ENCODE measurements around the gene AUP1.

The AUP1 gene

GRCh38 chr2:74515981-74516633, 13.4 kb downstream of the AUP1 start:
- Histone ChIP-seq H3K4me3 (ENCODE audit: low read length) (peak overlapping the region; percentile 17), H3K9me3 (ENCODE audit: control insufficient read depth, low read length) (peaks cover 3% of the 10 kb centered on the region), H3K36me3 (ENCODE audit: control insufficient read depth, insufficient read depth, low read length, severe bottlenecking) (no peaks in the 10 kb centered on the region), H3K9ac (ENCODE audit: low read length) (no peak overlapping the region), H3K27me3 (replicated peaks; ENCODE audit: control insufficient read depth, insufficient read depth, low read length) (peaks cover 92% of the 10 kb centered on the region), H3K4me1 (ENCODE audit: control insufficient read depth, insufficient read depth, low read length) (no peaks in the 10 kb centered on the region)
- no peak for DNase-seq (ENCODE audit: low read depth)

DNA sequence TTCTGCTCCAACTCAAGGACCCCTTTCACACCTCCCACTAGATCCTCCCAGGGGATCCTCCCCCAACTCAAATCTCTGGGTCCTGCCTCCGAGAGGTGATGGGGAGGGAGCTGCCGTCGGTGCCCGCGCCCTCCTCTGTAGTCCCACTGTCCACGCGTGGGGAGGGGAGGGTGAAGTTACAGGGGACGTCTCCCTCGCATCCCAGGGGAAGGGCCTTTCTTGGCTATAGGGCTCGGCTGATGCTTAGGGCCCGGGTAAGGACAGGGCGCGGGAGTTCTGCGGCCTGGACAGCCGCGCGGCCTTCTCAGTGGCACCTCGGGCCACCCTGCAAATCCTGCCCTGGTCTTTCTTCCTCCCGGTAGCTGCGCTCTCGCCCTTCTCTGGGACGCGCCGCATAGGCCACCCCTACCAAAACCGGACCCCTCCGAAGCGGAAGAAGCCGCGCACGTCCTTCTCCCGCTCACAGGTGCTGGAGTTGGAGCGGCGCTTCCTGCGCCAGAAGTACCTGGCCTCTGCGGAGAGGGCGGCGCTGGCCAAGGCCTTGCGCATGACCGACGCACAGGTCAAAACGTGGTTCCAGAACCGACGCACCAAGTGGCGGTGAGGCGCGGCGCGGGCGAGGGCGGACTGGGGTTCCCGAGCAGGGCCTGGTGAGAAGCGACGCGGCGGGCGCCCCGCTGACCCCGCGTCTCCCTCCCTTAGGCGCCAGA, 14.1 kb downstream of the AUP1 start:
- Histone ChIP-seq H3K27me3 (replicated peaks; ENCODE audit: control insufficient read depth, insufficient read depth, low read length) (peaks cover 92% of the 10 kb centered on the region), H3K4me3 (ENCODE audit: low read length) (no peak overlapping the region), H3K9me3 (ENCODE audit: control insufficient read depth, low read length) (peaks cover 3% of the 10 kb centered on the region), H3K9ac (ENCODE audit: low read length) (no peak overlapping the region), H3K36me3 (ENCODE audit: control insufficient read depth, insufficient read depth, low read length, severe bottlenecking) (no peaks in the 10 kb centered on the region), H3K4me1 (ENCODE audit: control insufficient read depth, insufficient read depth, low read length) (no peaks in the 10 kb centered on the region)
- DNase-seq (ENCODE audit: low read depth), result no peak

DNA sequence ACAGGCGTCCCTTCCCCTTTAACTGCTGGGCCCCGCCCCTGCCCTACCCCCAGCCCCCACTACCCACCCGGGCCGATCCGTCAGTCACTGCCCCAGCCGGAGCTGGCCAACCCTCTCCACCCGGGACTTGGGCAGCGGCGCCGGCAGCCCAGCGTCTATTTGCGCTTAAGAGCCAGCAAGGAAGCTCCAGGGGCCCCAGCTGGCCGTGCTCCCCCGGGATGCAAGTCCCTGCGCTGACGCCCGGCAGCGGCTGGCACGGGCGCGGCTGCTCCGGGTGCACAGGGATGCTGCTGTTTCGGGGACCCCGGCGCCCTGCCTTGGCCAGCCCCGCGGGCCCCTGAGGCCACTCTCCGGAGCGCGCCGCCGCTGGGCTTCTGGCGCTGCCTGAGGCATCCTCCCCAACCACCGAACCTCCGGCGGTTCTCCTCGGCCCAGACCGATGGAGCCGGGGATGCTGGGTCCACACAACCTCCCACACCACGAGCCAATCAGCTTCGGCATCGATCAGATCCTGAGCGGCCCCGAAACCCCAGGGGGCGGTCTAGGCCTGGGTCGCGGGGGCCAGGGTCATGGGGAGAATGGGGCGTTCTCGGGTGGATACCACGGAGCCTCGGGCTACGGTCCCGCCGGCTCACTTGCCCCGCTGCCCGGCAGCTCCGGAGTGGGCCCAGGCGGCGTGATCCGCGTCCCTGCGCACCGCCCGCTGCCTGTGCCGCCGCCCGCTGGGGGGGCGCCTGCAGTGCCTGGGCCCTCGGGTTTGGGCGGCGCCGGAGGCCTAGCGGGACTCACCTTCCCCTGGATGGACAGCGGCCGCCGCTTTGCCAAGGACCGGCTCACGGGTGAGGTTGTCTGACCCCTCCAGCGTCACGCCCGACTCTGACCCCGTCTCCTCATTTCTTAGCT, 14.9 kb downstream of the AUP1 start, which contains the start of gene TLX2:
Gene TLX2 (plus strand): TSS at position 83 of the 903 bp plus-strand sequence. CDS start 357 bp downstream, at position 440.
- Histone ChIP-seq H3K9ac (ENCODE audit: low read length) (no peak within 1 kb of the TSS), H3K9me3 (ENCODE audit: control insufficient read depth, low read length) (no peaks in the 10 kb centered on the region), H3K4me3 (ENCODE audit: low read length) (no peak within 1 kb of the TSS), H3K27me3 (replicated peaks; ENCODE audit: control insufficient read depth, insufficient read depth, low read length) (peaks cover 86% of the 10 kb centered on the region), H3K36me3 (ENCODE audit: control insufficient read depth, insufficient read depth, low read length, severe bottlenecking) (no peaks in the 10 kb centered on the region), H3K4me1 (ENCODE audit: control insufficient read depth, insufficient read depth, low read length) (no peaks in the 10 kb centered on the region)
- DNase-seq (ENCODE audit: low read depth), result no peak

DNA sequence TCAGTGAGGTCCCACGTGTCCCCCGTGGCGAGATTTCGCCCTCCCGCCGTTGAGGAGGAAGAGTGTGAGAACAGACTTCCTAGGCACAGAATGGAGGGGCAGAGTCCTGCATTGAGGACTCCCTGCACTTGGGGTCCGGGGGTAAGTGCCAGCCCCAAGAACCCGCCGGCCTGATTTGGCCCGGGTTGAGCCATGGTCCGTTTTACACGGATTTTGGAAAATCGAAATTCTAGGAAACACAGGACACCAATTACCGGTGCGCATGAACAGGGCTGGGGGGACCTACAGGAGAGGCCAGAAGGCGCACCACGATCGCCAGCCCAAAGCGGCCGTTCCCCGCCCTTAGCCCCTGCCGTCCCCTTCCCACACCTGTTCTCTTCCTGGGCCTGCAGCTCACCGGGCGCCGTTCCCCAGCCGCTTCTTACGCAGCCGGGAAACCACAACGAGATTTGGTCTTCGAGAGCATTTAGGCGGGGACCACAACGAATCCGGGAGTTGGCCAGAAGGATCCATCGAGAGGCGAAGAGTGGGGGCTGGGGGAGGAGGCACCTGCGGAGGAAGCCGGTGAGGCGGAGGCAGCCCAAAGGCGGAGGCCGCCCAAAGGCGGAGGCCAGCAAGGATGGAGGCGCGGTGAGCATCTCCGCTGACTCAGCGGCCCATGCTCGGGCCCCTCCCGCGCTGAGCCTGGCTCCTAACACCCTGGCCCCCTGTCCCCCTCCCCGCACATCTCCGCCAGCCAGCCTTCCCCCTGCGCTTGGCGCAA, 15.7 kb downstream of the AUP1 start:
- no peaks in the 10 kb centered on the region for H3K9me3 ChIP-seq (ENCODE audit: control insufficient read depth, low read length)
- no peak for DNase-seq (ENCODE audit: low read depth)
- no peak overlapping the region for H3K4me3 ChIP-seq (ENCODE audit: low read length)
- H3K36me3 ChIP-seq (ENCODE audit: control insufficient read depth, insufficient read depth, low read length, severe bottlenecking), result no peaks in the 10 kb centered on the region
- peaks cover 77% of the 10 kb centered on the region for H3K27me3 ChIP-seq (replicated peaks; ENCODE audit: control insufficient read depth, insufficient read depth, low read length)
- H3K9ac ChIP-seq (ENCODE audit: low read length), result no peak overlapping the region
- H3K4me1 ChIP-seq (ENCODE audit: control insufficient read depth, insufficient read depth, low read length), result no peaks in the 10 kb centered on the region

GRCh38 chr2:74512744-74513604, 16.5 kb downstream of the AUP1 start:
- H3K9ac ChIP-seq (ENCODE audit: low read length), result no peak overlapping the region
- H3K4me3 ChIP-seq (ENCODE audit: low read length), result no peak overlapping the region
- no peak for DNase-seq (ENCODE audit: low read depth)
- peaks cover 4% of the 10 kb centered on the region for H3K4me1 ChIP-seq (ENCODE audit: control insufficient read depth, insufficient read depth, low read length)
- H3K9me3 ChIP-seq (ENCODE audit: control insufficient read depth, low read length), result no peaks in the 10 kb centered on the region
- peaks cover 69% of the 10 kb centered on the region for H3K27me3 ChIP-seq (replicated peaks; ENCODE audit: control insufficient read depth, insufficient read depth, low read length)
- H3K36me3 ChIP-seq (ENCODE audit: control insufficient read depth, insufficient read depth, low read length, severe bottlenecking), result no peaks in the 10 kb centered on the region

- no peak overlapping the region for H3K9ac ChIP-seq (ENCODE audit: low read length)
- H3K4me3 ChIP-seq (ENCODE audit: low read length), result no peak overlapping the region
- H3K36me3 ChIP-seq (ENCODE audit: control insufficient read depth, insufficient read depth, low read length, severe bottlenecking), result no peaks in the 10 kb centered on the region
- peak; percentile 11 for DNase-seq (ENCODE audit: low read depth)
- peaks cover 54% of the 10 kb centered on the region for H3K27me3 ChIP-seq (replicated peaks; ENCODE audit: control insufficient read depth, insufficient read depth, low read length)
- H3K4me1 ChIP-seq (ENCODE audit: control insufficient read depth, insufficient read depth, low read length), result peaks cover 12% of the 10 kb centered on the region
- no peaks in the 10 kb centered on the region for H3K9me3 ChIP-seq (ENCODE audit: control insufficient read depth, low read length)
These were observed 18.2 kb downstream of the AUP1 start for GRCh38 chr2:74511104-74511989.

DNA sequence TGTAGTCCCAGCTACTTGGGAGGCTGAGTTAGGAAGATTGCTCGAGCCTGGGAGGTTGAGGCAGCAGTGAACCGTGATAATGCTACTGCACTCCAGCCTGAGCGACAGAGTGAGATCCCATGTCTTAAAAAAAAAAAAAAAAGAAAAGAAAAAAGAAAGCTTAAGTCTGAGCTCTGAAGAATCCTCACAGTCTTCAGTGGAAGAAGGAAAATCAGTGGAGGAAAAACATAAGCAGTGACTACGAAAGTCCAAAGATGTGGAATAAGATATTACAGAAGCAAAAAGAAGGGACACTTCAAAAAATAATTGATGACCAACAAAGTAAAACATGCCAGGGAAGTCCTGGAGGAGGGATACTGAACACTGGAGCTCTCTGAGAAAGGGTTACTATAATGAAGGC, 19.2 kb downstream of the AUP1 start:
- Histone ChIP-seq H3K4me3 (ENCODE audit: low read length) (no peak overlapping the region), H3K4me1 (ENCODE audit: control insufficient read depth, insufficient read depth, low read length) (peaks cover 22% of the 10 kb centered on the region), H3K27me3 (replicated peaks; ENCODE audit: control insufficient read depth, insufficient read depth, low read length) (peaks cover 45% of the 10 kb centered on the region), H3K9ac (ENCODE audit: low read length) (no peak overlapping the region), H3K9me3 (ENCODE audit: control insufficient read depth, low read length) (no peaks in the 10 kb centered on the region), H3K36me3 (ENCODE audit: control insufficient read depth, insufficient read depth, low read length, severe bottlenecking) (peaks cover 9% of the 10 kb centered on the region)
- no peak for DNase-seq (ENCODE audit: low read depth)

DNA sequence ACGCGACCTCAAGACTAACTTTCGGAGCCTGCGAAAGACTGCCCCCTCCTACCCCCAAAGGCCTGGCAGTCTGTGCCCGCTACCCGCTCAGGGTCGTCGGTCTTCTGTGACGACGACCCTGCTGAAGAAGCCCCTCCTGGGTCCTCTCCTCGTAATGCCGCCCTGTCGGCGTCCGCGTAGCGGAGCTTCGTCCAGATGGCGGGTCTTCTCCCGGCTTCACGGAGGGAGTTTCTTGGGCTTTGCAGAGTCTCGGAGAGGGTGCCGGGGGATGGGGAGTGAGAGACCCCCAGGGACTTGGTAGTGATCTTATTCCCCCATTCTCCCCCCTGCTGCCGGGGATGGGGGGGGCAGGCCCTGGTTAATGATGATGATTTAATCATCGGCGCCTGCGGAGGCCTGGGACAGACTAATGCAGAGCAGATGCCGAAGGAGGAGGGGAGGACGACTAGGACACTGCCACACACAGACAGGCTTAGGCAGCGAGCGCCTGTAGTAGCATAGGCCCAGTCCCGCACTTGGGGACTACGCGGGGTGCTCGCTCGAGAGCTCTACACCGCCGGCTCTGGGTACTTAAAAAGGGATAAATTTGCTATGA, 21.5 kb downstream of the AUP1 start:
- H3K9ac ChIP-seq (ENCODE audit: low read length), result peak overlapping the region; percentile 99
- H3K4me1 ChIP-seq (ENCODE audit: control insufficient read depth, insufficient read depth, low read length), result peaks cover 41% of the 10 kb centered on the region
- peaks cover 18% of the 10 kb centered on the region for H3K36me3 ChIP-seq (ENCODE audit: control insufficient read depth, insufficient read depth, low read length, severe bottlenecking)
- H3K9me3 ChIP-seq (ENCODE audit: control insufficient read depth, low read length), result no peaks in the 10 kb centered on the region
- peak overlapping the region; percentile 96 for H3K4me3 ChIP-seq (ENCODE audit: low read length)
- H3K27me3 ChIP-seq (replicated peaks; ENCODE audit: control insufficient read depth, insufficient read depth, low read length), result peaks cover 25% of the 10 kb centered on the region
- peak; percentile 76 for DNase-seq (ENCODE audit: low read depth)

- Histone ChIP-seq H3K4me3 (ENCODE audit: low read length) (peak within 1 kb of the TSS; percentile 96), H3K4me1 (ENCODE audit: control insufficient read depth, insufficient read depth, low read length) (peaks cover 44% of the 10 kb centered on the region), H3K9ac (ENCODE audit: low read length) (peak within 1 kb of the TSS; percentile 99), H3K36me3 (ENCODE audit: control insufficient read depth, insufficient read depth, low read length, severe bottlenecking) (peaks cover 18% of the 10 kb centered on the region), H3K9me3 (ENCODE audit: control insufficient read depth, low read length) (no peaks in the 10 kb centered on the region), H3K27me3 (replicated peaks; ENCODE audit: control insufficient read depth, insufficient read depth, low read length) (peaks cover 20% of the 10 kb centered on the region)
- DNase-seq (ENCODE audit: low read depth), result peak; percentile 99
These were observed 22.2 kb downstream of the AUP1 start, which contains the start of gene PCGF1 for GRCh38 chr2:74507145-74507925. Gene PCGF1, minus strand, starts transcription at chr2:74507695. Its CDS starts 27 bp downstream, at chr2:74507668.
